ENCODE results near the gene CRIM1.

The CRIM1 gene

DNA sequence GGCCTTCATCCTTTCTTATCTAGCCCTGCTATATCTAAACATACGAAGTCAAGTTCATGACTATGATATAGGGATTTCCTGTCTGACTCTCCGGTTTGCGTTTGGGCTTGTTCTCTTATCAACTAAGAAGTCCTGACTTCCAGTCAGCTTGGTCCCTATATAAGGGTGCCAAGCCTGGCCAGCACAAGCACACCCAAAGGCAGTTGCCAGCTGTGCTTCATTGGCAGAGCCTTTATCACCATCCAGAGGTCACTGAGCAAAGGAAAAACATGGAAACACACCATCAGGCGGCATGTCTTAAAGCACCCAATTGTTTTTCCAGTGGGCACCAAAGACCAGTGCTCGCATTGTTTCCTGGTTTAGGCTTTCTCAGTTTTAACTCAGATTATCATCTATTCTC lies 169.7 kb downstream of the CRIM1 start:
- no peak overlapping the region for H3K4me3 ChIP-seq (ENCODE audit: low read depth, low read length)
- no peak overlapping the region for H3K27ac ChIP-seq
- no peaks in the 10 kb centered on the region for H3K27me3 ChIP-seq (replicated peaks)
- TF ChIP-seq, protein P1, sequence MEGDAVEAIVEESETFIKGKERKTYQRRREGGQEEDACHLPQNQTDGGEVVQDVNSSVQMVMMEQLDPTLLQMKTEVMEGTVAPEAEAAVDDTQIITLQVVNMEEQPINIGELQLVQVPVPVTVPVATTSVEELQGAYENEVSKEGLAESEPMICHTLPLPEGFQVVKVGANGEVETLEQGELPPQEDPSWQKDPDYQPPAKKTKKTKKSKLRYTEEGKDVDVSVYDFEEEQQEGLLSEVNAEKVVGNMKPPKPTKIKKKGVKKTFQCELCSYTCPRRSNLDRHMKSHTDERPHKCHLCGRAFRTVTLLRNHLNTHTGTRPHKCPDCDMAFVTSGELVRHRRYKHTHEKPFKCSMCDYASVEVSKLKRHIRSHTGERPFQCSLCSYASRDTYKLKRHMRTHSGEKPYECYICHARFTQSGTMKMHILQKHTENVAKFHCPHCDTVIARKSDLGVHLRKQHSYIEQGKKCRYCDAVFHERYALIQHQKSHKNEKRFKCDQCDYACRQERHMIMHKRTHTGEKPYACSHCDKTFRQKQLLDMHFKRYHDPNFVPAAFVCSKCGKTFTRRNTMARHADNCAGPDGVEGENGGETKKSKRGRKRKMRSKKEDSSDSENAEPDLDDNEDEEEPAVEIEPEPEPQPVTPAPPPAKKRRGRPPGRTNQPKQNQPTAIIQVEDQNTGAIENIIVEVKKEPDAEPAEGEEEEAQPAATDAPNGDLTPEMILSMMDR (IDR thresholded peaks at IDR 0.05; ENCODE audit: low read depth, low read length, missing control alignments) = no peak
- DNase-seq = no peak
- H3K36me3 ChIP-seq (replicated peaks) = peaks cover 53% of the 10 kb centered on the region
- in situ Hi-C loops (cut with HindIII; ENCODE audit: low pct_ligation_motif_present, low sequenced_read_pairs) = no loop called here

DNA sequence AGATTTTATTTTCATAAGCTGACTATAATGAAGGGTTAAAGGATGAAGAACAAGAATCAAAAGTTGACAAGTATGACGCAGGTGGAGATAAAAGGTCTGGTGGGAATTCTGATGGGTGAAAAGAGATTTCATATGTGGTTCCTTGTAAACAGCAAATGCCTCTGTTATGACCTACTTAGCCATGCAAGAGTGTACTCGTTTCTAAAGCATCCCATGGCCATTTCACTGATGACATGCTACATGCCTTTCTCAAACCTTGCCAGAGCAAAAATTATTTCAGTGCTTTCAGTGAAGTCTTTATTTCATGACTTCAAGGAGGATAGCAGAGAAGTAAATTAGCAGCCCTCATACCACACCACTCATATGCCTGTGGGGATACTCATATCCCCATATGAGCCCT lies 170.6 kb downstream of the CRIM1 start:
- Histone ChIP-seq H3K36me3 (replicated peaks) (peaks cover 46% of the 10 kb centered on the region), H3K4me3 (ENCODE audit: low read depth, low read length) (no peak overlapping the region), H3K27me3 (replicated peaks) (no peaks in the 10 kb centered on the region), H3K27ac (no peak overlapping the region)
- no peak for DNase-seq
- TF ChIP-seq, protein P1 (IDR thresholded peaks at IDR 0.05; ENCODE audit: low read depth, low read length, missing control alignments) = no peak
- in situ Hi-C loops (cut with HindIII; ENCODE audit: low pct_ligation_motif_present, low sequenced_read_pairs) = no loop called here

DNA sequence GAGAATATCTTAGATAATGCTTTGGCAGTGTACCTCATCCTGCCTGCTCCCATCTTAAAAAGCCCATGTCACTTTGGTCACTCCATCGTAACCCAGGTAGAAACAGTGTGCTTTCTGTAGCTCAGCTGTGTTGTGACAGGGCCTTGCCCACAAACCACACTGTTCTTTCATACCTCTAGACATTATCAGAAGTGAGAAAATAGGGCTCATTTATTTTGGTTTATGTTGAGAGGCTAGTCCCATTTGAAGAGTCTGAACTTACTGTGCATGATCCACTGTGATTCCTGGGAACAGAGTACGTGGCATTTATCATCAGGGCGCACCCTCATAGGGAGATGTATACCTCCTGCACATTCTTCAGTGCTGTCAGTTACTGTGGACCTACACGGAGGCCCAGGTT lies 172.7 kb downstream of the CRIM1 start:
- TF ChIP-seq, protein P1 (IDR thresholded peaks at IDR 0.05; ENCODE audit: low read depth, low read length, missing control alignments) = no peak
- no peak overlapping the region for H3K27ac ChIP-seq

DNA sequence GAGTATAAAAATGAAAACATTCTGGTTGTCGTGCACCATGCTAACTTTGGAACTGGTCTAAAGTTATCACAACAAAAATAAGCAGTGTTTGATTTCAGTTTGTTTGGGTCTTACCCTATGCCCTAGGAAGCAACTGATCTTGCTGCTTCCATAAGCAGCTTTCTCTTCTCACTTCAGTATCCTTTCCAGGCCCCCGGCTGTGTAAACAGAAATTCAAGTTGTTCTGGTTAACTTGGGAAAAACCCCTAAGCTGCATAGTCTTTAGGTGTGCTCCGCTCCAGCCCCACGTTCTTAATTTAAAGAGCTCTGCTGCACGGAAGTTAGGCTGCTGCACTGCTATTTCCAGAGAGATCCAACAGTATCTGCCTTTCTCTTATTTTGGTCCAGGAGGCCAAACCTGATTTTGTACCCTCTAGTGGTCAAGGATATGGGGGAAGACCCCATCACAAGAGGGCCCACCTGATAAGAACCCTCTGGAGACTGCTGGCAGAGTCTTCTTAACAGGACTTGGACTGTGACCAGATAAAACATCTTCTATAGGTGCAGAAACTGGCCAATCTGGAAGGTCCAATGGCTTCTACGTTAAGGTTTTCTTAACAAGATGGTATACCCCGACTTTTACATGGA lies 173.3 kb downstream of the CRIM1 start:
- Histone ChIP-seq H3K4me3 (ENCODE audit: low read depth, low read length) (no peak overlapping the region), H3K27me3 (replicated peaks) (no peaks in the 10 kb centered on the region), H3K27ac (no peak overlapping the region), H3K36me3 (replicated peaks) (peaks cover 36% of the 10 kb centered on the region)
- DNase-seq = no peak
- TF ChIP-seq, protein P1 (IDR thresholded peaks at IDR 0.05; ENCODE audit: low read depth, low read length, missing control alignments) = no peak
- in situ Hi-C loops (cut with HindIII; ENCODE audit: low pct_ligation_motif_present, low sequenced_read_pairs) = no loop called here

More for the DNA sequence above, 172.7 kb downstream of the CRIM1 start:
- Histone ChIP-seq H3K36me3 (replicated peaks) (peaks cover 41% of the 10 kb centered on the region), H3K4me3 (ENCODE audit: low read depth, low read length) (no peak overlapping the region), H3K27me3 (replicated peaks) (no peaks in the 10 kb centered on the region)
- DNase-seq = no peak
- in situ Hi-C loops (cut with HindIII; ENCODE audit: low pct_ligation_motif_present, low sequenced_read_pairs) = no loop called here

DNA sequence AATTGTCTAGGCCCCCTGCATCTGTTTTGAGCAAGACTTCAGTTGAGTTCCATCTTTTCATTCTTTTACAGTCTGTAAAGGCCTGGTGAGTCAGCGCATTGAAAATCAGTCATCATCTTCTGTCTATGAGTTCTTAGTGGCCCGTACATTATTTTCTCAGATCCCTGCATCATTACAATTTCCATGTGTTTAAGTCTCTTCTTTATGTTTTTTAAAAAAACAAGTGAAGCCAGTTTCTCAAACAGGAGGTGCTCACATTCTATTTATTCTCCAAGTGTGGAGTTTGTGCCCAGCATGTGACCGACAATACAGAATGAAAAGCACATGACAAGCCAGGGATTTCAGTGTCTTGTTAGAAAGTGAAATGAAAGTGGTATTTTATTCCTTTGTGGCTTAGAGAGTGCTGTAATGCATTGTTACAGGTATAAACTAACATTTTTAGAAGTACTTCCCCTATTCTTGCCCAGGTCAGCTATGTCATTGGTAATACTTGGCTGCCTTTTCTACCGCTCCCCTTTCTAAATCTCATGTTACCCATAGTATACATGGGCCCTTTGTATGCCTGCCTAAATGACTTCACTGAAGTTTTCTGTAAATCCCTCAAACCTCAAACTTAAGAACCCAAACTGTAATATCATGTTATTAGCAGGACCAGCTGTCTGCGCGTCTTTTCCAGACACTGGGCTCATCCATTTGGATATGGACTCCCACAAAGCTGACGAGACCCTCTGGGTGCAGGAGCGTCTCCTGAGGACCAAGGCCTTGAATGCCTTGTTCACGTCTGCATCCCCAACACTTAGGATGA lies 174.8 kb downstream of the CRIM1 start:
- Histone ChIP-seq H3K27me3 (replicated peaks) (no peaks in the 10 kb centered on the region), H3K4me3 (ENCODE audit: low read depth, low read length) (no peak overlapping the region), H3K36me3 (replicated peaks) (peaks cover 22% of the 10 kb centered on the region), H3K27ac (peak overlapping the region; percentile 66)
- DNase-seq = peak; percentile 75
- in situ Hi-C loops (cut with HindIII; ENCODE audit: low pct_ligation_motif_present, low sequenced_read_pairs) = no loop called here
- TF ChIP-seq, protein P1 (IDR thresholded peaks at IDR 0.05; ENCODE audit: low read depth, low read length, missing control alignments) = no peak
